Panc1 (cell line): ENCODE data around the gene SBNO2. TPM values are rescaled to one million over a fixed set of nuclear protein-coding genes. Genes with fewer than 3 reads are reported as not detected.

Experiments
- ATAC-seq: fragments of 200-7000 bp; cut with Tn5 transposase; 2 replicates; pipeline ENCODE4 v1.9.1; 2020; ENCODE audit warnings: mild to moderate bottlenecking, moderate library complexity
- BruUV-seq: library from RNA; stranded (reverse); fragments of 400-500 nt; replicated peaks from 2 replicates; lab custom pipeline; 2021; lab: Mats Ljungman, UMichigan
- CTCF ChIA-PET: fragments of 300-600 bp; sonication (Branson Sonifier 250); formaldehyde crosslinking; loops from one replicate; lab custom pipeline; 2022; ENCODE audit warnings: antibody characterized with exemption; lab: Charles Lee
- POLR2A ChIA-PET: fragments of 300-600 bp; sonication (Branson Sonifier 250); formaldehyde crosslinking; loops from one replicate; lab custom pipeline; 2022; ENCODE audit warnings: antibody characterized with exemption; lab: Charles Lee
- DNase-seq: peaks from one replicate; pipeline ENCODE4 v3.0.0-alpha.2; 2010; ENCODE audit warnings: low read depth, low spot score
- H3K27ac ChIP-seq: 2 replicates; pipeline ENCODE4 v1.5.1; 2011; ENCODE audit warnings: mild to moderate bottlenecking, low read length, inconsistent platforms
- H3K27me3 ChIP-seq: fragments of 200-500 bp; sonication (Bioruptor generic); 2 replicates; pipeline ENCODE4 v1.6.0; 2014; ENCODE audit warnings: low read length, inconsistent platforms; ENCODE audit not compliant: control insufficient read depth, insufficient read depth
- H3K36me3 ChIP-seq: fragments of 200-500 bp; sonication (Bioruptor generic); 2 replicates; pipeline ENCODE4 v1.5.1; 2014; ENCODE audit warnings: inconsistent platforms, mild to moderate bottlenecking, low read length, moderate library complexity; ENCODE audit not compliant: control insufficient read depth, insufficient read depth
- H3K4me1 ChIP-seq: 2 replicates; pipeline ENCODE4 v1.5.1; 2011; ENCODE audit warnings: inconsistent platforms, mild to moderate bottlenecking, low read length, moderate library complexity; ENCODE audit not compliant: control insufficient read depth, insufficient read depth
- H3K4me3 ChIP-seq, 2 experiments: 2 replicates each; pipeline ENCODE4 v1.5.1; 2011 to 2012; ENCODE audit warnings: low read depth in 2 of 2, low read length in 2 of 2, mild to moderate bottlenecking in 2 of 2, inconsistent platforms in 1 of 2, moderate library complexity in 1 of 2
- H3K9me3 ChIP-seq: fragments of 200-500 bp; sonication (Bioruptor generic); 2 replicates; pipeline ENCODE4 v1.5.1; 2014; ENCODE audit warnings: low read depth, mild to moderate bottlenecking, inconsistent platforms, low read length, moderate library complexity; ENCODE audit not compliant: control insufficient read depth, insufficient read depth
- CTCF ChIP-seq: fragments of 450-650 bp; IDR thresholded peaks from 2 replicates; pipeline ENCODE4 v1.5.1; 2017; ENCODE audit warnings: mild to moderate bottlenecking
- POLR2AphosphoS5 ChIP-seq: IDR thresholded peaks from 2 replicates; pipeline ENCODE4 v1.6.1; 2012; ENCODE audit warnings: mild to moderate bottlenecking, low read depth, low read length, moderate library complexity
- REST ChIP-seq, 2 experiments: IDR thresholded peaks; 2 replicates each; pipeline ENCODE4 v1.6.1; 2011 to 2012; ENCODE audit warnings: low read depth in 2 of 2, control low read depth in 1 of 2, low read length in 1 of 2, mild to moderate bottlenecking in 1 of 2, moderate library complexity in 1 of 2; ENCODE audit not compliant: insufficient read depth in 1 of 2
- SIN3A ChIP-seq: IDR thresholded peaks from 2 replicates; pipeline ENCODE4 v1.6.1; 2012; ENCODE audit warnings: low read depth, mild to moderate bottlenecking, low read length, moderate library complexity, borderline replicate concordance; ENCODE audit not compliant: insufficient read depth
- TCF7L2 ChIP-seq: IDR thresholded peaks from 2 replicates; pipeline ENCODE4 v1.6.1; 2011; ENCODE audit warnings: mild to moderate bottlenecking, low read depth, low read length, inconsistent platforms
- in situ Hi-C: cut with HindIII; loops from 2 replicates; pipeline ENCODE4 v1.10.0; 2016; ENCODE audit warnings: low sequenced_read_pairs, low pct_unique_long_range_greater_than_20kb
- intact Hi-C: fragments of 100-400 bp; cut with micrococcal nuclease; formaldehyde crosslinking; loops from one replicate; pipeline ENCODE4 v1.10.0; 2022; ENCODE audit not compliant: unreplicated experiment
- total RNA-seq: library from RNA; stranded (reverse); gene quantifications from one replicate; pipeline ENCODE4 v1.2.1, GENCODE V29; 2021; ENCODE audit not compliant: unreplicated experiment

SBNO2 gene
- total RNA-seq, 1 experiment from 2014 or later: 101 TPM

DNA sequence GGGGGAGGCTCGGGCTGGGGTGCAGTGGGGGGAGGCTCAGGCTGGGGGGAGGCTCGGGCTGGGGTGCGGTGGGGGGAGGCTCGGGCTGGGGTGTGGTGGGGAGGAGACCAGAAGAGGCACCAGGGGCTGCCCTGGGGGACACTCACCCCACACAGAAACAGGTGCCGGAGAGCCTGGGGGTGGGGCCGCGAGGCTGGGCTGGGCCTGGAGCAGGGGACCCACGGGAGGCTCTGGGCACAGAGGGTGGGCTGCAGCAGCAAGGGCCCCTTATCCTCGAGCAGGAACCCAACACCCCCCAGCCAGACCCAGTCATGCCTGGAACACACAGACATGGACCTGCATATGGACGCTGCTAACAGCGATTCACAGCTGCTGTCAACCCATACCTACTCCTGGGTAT lies 35.9 kb downstream of the SBNO2 start:
- no peak for ATAC-seq
- CTCF ChIA-PET: no interaction called here
- H3K27ac ChIP-seq: no peak overlapping the region
- no peaks in the 10 kb centered on the region; the same call in 1 of the 2 replicates for H3K36me3 ChIP-seq
- POLR2A ChIA-PET: no interaction called here
- TF ChIP-seq POLR2AphosphoS5 (no peak), REST (IDR thresholded peaks at IDR 0.05; ENCODE audit: insufficient read depth in 1 of 2, low read depth in 2 of 2, low read length in 1 of 2) (no peak), SIN3A (no peak), CTCF (no peak), TCF7L2 (no peak)
- no peaks in the 10 kb centered on the region for H3K9me3 ChIP-seq
- in situ Hi-C loops: no loop called here
- H3K4me1 ChIP-seq: peaks cover 14% of the 10 kb centered on the region
- BruUV-seq: no TSS peak
- intact Hi-C loops: no loop called here
- H3K27me3 ChIP-seq: no peaks in the 10 kb centered on the region
- no peak for DNase-seq
- no peak overlapping the region for H3K4me3 ChIP-seq

GRCh38 chr19:1136621-1137317 lies 37.3 kb downstream of the SBNO2 start:
- POLR2A ChIA-PET: no interaction called here
- CTCF ChIA-PET: no interaction called here
- no peak for TF ChIP-seq TCF7L2
- TF ChIP-seq REST (IDR thresholded peaks at IDR 0.05; ENCODE audit: insufficient read depth in 1 of 2, low read depth in 2 of 2, low read length in 1 of 2): no peak
- TF ChIP-seq CTCF: no peak
- TF ChIP-seq POLR2AphosphoS5: no peak
- TF ChIP-seq SIN3A: no peak
- no peaks in the 10 kb centered on the region; the same call in 1 of the 2 replicates for H3K36me3 ChIP-seq
- no peak for ATAC-seq
- H3K27me3 ChIP-seq: no peaks in the 10 kb centered on the region
- no TSS peak for BruUV-seq
- H3K9me3 ChIP-seq: no peaks in the 10 kb centered on the region
- H3K4me1 ChIP-seq: peaks cover 28% of the 10 kb centered on the region
- H3K4me3 ChIP-seq: no peak overlapping the region
- DNase-seq: no peak
- in situ Hi-C loops (no loop called here), intact Hi-C loops (no loop called here)
- H3K27ac ChIP-seq: peak overlapping the region; percentile 51; the same call in 1 of the 2 replicates
